ENCODE data around the gene GAPT.

DNA sequence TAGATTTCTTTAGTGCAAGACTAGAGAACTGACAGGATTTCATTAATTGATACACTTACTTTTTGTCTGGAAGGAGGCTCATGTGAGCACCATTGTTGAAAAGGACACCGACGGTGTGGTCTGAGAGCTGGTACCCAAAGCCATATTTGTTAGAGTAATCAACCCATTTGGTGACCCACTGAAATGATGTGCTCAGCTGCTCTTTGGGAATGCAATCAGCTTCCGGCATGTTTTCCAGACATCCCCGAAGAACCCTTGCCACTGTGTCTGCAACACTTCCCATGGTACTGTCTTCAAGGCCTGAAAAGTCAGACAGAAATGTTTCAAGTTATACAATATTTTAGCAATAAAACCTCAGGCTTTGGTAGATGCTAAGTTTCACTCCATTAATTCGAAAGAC is 35.8 kb upstream of the GAPT start:
- TF ChIP-seq, protein P1, sequence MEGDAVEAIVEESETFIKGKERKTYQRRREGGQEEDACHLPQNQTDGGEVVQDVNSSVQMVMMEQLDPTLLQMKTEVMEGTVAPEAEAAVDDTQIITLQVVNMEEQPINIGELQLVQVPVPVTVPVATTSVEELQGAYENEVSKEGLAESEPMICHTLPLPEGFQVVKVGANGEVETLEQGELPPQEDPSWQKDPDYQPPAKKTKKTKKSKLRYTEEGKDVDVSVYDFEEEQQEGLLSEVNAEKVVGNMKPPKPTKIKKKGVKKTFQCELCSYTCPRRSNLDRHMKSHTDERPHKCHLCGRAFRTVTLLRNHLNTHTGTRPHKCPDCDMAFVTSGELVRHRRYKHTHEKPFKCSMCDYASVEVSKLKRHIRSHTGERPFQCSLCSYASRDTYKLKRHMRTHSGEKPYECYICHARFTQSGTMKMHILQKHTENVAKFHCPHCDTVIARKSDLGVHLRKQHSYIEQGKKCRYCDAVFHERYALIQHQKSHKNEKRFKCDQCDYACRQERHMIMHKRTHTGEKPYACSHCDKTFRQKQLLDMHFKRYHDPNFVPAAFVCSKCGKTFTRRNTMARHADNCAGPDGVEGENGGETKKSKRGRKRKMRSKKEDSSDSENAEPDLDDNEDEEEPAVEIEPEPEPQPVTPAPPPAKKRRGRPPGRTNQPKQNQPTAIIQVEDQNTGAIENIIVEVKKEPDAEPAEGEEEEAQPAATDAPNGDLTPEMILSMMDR (conservative IDR thresholded peaks at IDR 0.05; ENCODE audit: low read depth, low read length): no peak
- TF ChIP-seq EZH2 (IDR thresholded peaks at IDR 0.05; ENCODE audit: low read length, unreplicated experiment) (no peak), EZH2phosphoT487 (IDR thresholded peaks at IDR 0.05; ENCODE audit: borderline replicate concordance, low read length) (no peak)
